ENCODE results near the gene MCHR2.

MCHR2 gene

DNA sequence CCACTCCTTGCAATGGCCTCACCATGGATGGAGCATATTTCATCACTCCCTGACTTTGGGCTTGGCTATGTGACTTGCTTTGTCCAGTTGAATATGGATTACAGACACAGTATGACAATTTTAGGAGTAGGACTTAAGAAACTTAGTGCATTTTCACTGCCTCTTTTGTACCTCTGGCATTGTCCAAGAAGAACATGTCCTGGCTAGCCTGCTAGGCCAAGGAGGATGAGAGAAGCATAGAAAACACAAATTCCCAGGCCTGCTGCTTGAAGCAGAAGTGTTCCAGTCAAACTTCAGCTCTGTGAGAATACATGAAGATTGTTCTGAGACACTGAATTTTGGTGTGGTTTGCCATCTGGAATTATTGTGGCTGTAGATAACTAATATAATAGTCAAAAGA, 3.1 kb upstream of the MCHR2 start:
- TF ChIP-seq, protein P1, sequence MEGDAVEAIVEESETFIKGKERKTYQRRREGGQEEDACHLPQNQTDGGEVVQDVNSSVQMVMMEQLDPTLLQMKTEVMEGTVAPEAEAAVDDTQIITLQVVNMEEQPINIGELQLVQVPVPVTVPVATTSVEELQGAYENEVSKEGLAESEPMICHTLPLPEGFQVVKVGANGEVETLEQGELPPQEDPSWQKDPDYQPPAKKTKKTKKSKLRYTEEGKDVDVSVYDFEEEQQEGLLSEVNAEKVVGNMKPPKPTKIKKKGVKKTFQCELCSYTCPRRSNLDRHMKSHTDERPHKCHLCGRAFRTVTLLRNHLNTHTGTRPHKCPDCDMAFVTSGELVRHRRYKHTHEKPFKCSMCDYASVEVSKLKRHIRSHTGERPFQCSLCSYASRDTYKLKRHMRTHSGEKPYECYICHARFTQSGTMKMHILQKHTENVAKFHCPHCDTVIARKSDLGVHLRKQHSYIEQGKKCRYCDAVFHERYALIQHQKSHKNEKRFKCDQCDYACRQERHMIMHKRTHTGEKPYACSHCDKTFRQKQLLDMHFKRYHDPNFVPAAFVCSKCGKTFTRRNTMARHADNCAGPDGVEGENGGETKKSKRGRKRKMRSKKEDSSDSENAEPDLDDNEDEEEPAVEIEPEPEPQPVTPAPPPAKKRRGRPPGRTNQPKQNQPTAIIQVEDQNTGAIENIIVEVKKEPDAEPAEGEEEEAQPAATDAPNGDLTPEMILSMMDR (conservative IDR thresholded peaks at IDR 0.05), result no peak
- H3K27ac ChIP-seq, result no peak overlapping the region

DNA sequence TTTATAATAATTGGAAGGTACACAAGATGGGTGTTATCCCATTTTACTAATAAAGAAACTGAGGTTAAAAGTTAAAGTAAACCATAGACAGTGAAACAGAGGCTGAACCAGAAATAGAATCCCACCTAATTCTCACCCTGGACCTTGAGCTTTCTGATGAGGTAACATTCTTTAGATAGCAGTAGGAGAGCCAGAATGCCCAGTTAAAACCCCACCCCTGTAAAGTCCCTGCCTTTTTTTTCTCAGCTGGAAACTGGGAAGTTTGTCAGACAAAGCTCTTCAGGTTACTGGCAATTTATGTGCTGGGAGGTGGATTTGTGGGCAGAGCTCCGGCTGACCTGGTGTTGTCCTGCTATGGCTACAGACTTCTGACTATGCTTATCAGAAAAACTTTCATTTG, 1.9 kb upstream of the MCHR2 start:
- no peak overlapping the region for H3K27ac ChIP-seq
- TF ChIP-seq, protein P1 (conservative IDR thresholded peaks at IDR 0.05), result no peak

DNA sequence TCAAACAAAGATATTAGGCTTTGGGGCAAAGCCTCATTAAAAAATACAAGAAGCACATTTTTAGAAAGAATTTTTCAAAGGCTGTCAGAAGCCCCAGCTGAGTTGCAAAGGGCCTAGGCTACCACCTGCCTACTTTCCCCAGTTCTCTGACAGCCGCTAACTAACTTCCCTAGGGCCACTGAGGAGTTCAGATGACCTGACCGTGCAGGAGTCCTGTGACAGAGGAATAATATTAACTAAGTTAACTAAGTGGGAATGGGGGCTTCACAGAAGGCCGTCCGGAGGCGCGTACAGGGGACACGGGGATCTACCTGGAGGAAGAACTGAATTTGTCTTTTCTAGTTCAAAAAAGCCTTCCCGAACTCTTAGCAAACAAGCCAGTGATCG, 884 bp downstream of the MCHR2 start:
- no peak overlapping the region for H3K27ac ChIP-seq
- TF ChIP-seq, protein P1 (conservative IDR thresholded peaks at IDR 0.05), result no peak

DNA sequence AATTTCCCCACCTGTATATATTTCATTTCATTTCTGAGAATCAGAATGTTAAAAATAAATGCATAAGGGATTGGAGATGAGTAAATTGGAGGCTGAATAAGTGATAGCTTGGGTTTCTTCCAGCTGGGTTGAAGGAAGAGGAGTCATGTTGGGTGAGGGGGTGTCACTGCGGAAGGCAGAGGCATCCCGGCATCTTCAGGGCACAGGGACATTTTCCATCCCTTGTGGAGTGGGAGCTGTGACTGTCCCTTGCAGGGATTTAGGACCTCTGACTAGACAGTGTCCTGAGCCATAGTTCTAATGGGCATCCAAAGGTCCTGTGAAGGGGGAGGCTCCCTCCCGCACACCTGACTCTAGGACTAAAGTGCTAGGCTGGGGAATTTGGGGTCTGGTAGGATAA, 2.1 kb downstream of the MCHR2 start:
- TF ChIP-seq, protein P1 (conservative IDR thresholded peaks at IDR 0.05), result no peak
- no peak overlapping the region for H3K27ac ChIP-seq

DNA sequence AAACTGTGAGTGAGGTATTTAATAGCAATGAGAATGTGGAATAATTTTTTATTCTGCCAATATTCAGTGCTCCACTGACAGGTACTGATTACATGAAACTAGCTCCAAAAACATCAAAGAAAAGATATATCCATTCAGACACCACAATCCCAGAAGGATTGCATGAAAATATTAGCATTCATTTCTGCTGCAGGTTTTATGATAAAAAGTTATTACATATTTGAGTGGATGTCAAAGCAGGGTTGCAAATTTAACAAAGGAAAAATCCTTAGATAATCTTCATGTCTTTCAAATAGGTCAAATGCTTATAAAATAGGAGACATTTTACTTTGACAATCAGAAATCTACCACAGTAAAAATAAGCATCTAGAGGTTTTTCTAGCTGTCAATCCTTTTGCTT, 13.3 kb downstream of the MCHR2 start:
- no peak overlapping the region for H3K27ac ChIP-seq
- TF ChIP-seq, protein P1 (conservative IDR thresholded peaks at IDR 0.05), result no peak

DNA sequence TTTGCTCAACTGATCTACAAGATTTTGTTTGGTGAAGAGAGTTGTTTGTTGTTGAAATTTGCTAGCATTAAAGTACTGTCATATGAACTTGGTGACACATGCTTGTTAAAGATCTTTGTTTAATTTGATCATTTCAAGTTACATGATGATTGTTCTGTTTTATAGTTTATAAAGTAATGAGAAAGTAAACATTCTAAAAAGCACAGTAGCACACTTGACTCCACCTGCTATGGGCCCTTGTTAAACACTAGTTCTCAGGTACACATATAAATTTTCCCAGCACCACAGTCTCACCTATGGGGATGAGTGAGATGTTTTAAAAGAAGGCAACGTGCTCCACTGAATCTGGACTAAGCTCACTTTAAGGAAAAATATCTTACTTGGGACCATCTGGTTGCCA, 14.1 kb downstream of the MCHR2 start:
- H3K27ac ChIP-seq, result no peak overlapping the region; the same call in 1 of the 2 replicates
- TF ChIP-seq, protein P1 (conservative IDR thresholded peaks at IDR 0.05), result no peak

DNA sequence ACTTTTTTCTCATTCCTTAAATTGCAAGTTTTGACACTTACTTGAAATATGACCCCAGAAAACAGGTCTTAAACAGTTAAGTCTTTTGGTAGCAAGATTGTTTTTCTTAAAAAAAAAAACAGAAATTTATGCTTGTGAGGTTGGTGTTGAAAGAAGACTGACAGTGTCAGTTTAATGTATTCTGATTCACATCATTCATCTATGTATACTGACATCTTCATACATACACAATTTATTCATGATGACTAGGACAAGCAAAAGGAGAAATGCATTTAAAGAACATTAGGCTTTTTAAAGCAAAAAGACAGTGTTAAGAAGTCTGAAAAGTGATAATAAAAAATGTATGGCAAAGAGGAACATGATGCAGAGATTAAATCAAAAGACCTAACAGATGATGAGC, 27.0 kb downstream of the MCHR2 start:
- TF ChIP-seq, protein P1 (conservative IDR thresholded peaks at IDR 0.05), result no peak
- H3K27ac ChIP-seq, result no peak overlapping the region

DNA sequence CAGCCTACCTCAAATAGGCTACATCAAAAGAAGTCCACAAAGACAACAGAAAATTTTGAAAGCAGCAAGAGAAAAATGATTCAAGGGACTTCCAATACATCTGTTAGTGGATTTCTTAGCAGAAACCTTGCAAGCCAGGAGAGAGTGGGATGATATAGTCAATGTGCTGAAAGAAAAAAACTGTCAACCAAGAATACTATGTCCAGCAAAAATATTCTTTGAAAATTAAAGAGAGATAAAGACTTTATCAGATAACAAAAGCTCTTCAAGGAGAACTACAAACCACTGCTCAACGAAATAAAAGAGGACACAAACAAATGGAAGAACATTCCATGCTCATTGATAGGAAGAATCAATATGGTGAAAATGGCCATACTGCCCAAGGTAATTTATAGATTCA, 34.0 kb downstream of the MCHR2 start:
- no peak overlapping the region for H3K27ac ChIP-seq
- TF ChIP-seq, protein P1 (conservative IDR thresholded peaks at IDR 0.05), result no peak

Data from VCaP (cell line).